Fibroblast of lung (primary cell): ENCODE results near the gene UVRAG.

ENCODE experiments used
- EZH2 ChIP-seq: IDR thresholded peaks from 2 replicates; pipeline ENCODE4 v1.5.1; 2012; ENCODE audit warnings: low read length, control low read depth, mild to moderate bottlenecking; ENCODE audit errors: missing control alignments
- TF ChIP-seq, protein P1 (sequence below), 2 donors: IDR thresholded peaks in 1 of 2; conservative IDR thresholded peaks in 1 of 2; 1 replicate in 1 of 2; 2 replicates in 1 of 2; pipeline ENCODE4 v1.5.1; 2011 to 2012; ENCODE audit warnings: low read length in 2 of 2, control low read depth in 1 of 2, inconsistent platforms in 1 of 2, low read depth in 1 of 2, mild to moderate bottlenecking in 1 of 2

- TF ChIP-seq, protein P1, sequence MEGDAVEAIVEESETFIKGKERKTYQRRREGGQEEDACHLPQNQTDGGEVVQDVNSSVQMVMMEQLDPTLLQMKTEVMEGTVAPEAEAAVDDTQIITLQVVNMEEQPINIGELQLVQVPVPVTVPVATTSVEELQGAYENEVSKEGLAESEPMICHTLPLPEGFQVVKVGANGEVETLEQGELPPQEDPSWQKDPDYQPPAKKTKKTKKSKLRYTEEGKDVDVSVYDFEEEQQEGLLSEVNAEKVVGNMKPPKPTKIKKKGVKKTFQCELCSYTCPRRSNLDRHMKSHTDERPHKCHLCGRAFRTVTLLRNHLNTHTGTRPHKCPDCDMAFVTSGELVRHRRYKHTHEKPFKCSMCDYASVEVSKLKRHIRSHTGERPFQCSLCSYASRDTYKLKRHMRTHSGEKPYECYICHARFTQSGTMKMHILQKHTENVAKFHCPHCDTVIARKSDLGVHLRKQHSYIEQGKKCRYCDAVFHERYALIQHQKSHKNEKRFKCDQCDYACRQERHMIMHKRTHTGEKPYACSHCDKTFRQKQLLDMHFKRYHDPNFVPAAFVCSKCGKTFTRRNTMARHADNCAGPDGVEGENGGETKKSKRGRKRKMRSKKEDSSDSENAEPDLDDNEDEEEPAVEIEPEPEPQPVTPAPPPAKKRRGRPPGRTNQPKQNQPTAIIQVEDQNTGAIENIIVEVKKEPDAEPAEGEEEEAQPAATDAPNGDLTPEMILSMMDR (conservative IDR thresholded peaks at IDR 0.05 in 1 of 2, IDR thresholded peaks at IDR 0.05 in 1 of 2; ENCODE audit: low read depth in 1 of 2, low read length in 2 of 2) = no peak
- no peak for TF ChIP-seq EZH2
Measured at GRCh38 chr11:75783416-75784084, 31.5 kb upstream of the UVRAG start.
